Mesenchymal stem cell (in vitro differentiated cells and primary cell): Measurements from ENCODE around the gene HOXB6.

Experiments
- DNase-seq: peaks from one replicate; pipeline ENCODE4 v3.0.0-alpha.2; 2013
- H2AFZ ChIP-seq: one replicate; pipeline ENCODE4 v1.6.1; 2013; ENCODE audit warnings: low read depth, mild to moderate bottlenecking, control low read depth, inconsistent platforms, low read length, moderate library complexity
- H2AK5ac ChIP-seq: 2 replicates; pipeline ENCODE4 v1.6.1; 2013; ENCODE audit warnings: low read length, moderate library complexity, mild to moderate bottlenecking, inconsistent platforms; ENCODE audit not compliant: severe bottlenecking
- H2BK120ac ChIP-seq: one replicate; pipeline ENCODE4 v1.6.1; 2013; ENCODE audit warnings: low read depth, mild to moderate bottlenecking, inconsistent platforms, low read length, moderate library complexity
- H2BK12ac ChIP-seq, 2 experiments: one replicate each; pipeline ENCODE4 v1.6.1; 2013; ENCODE audit warnings: inconsistent platforms in 2 of 2, low read length in 2 of 2, mild to moderate bottlenecking in 2 of 2, moderate library complexity in 2 of 2, control low read depth in 1 of 2
- H2BK15ac ChIP-seq: one replicate; pipeline ENCODE4 v1.6.1; 2013; ENCODE audit warnings: mild to moderate bottlenecking, low read depth, inconsistent platforms; ENCODE audit not compliant: poor library complexity, severe bottlenecking
- H2BK5ac ChIP-seq: 2 replicates; pipeline ENCODE4 v1.6.1; 2013; ENCODE audit warnings: low read depth, mild to moderate bottlenecking, low read length, control low read depth, inconsistent platforms; ENCODE audit not compliant: poor library complexity, severe bottlenecking
- H3K14ac ChIP-seq, 2 experiments: one replicate each; pipeline ENCODE4 v1.6.1; 2013; ENCODE audit warnings: inconsistent platforms in 2 of 2, low read length in 2 of 2, control low read depth in 1 of 2, mild to moderate bottlenecking in 1 of 2, moderate library complexity in 1 of 2
- H3K18ac ChIP-seq, 2 experiments: one replicate each; pipeline ENCODE4 v1.6.1; 2013; ENCODE audit warnings: inconsistent platforms in 2 of 2, low read length in 2 of 2, control low read depth in 1 of 2, low read depth in 1 of 2, mild to moderate bottlenecking in 1 of 2
- H3K23ac ChIP-seq, 2 experiments: one replicate each; pipeline ENCODE4 v1.6.1; 2013; ENCODE audit warnings: inconsistent platforms in 2 of 2, low read length in 2 of 2, mild to moderate bottlenecking in 2 of 2, moderate library complexity in 2 of 2, control low read depth in 1 of 2
- H3K27ac ChIP-seq: 2 replicates; pipeline ENCODE4 v1.5.1; 2013; ENCODE audit warnings: mild to moderate bottlenecking, moderate library complexity, low read length, control low read depth, inconsistent platforms; ENCODE audit not compliant: poor library complexity, severe bottlenecking
- H3K27me3 ChIP-seq, 2 experiments: 2 replicates each; pipeline versions ENCODE4 v1.6.1 to v1.7.0; 2013; ENCODE audit warnings: low read length in 2 of 2, mild to moderate bottlenecking in 2 of 2, moderate library complexity in 2 of 2, control low read depth in 1 of 2, inconsistent platforms in 1 of 2; ENCODE audit not compliant: control insufficient read depth in 1 of 2, insufficient read depth in 1 of 2
- H3K36me3 ChIP-seq, 2 experiments: 2 replicates each; pipeline versions ENCODE4 v1.6.1 to v1.7.0; 2013; ENCODE audit warnings: low read length in 2 of 2, control low read depth in 1 of 2, inconsistent platforms in 1 of 2, low read depth in 1 of 2, mild to moderate bottlenecking in 1 of 2; ENCODE audit not compliant: insufficient read depth in 2 of 2, control insufficient read depth in 1 of 2
- H3K4ac ChIP-seq, 2 experiments: one replicate each; pipeline ENCODE4 v1.6.1; 2013; ENCODE audit warnings: inconsistent platforms in 2 of 2, low read length in 2 of 2, mild to moderate bottlenecking in 2 of 2, moderate library complexity in 2 of 2, control low read depth in 1 of 2, low read depth in 1 of 2
- H3K4me1 ChIP-seq: 2 replicates; pipeline ENCODE4 v1.6.1; 2013; ENCODE audit warnings: low read depth, low read length, control low read depth; ENCODE audit not compliant: control insufficient read depth, insufficient read depth
- H3K4me2 ChIP-seq: 2 replicates; pipeline ENCODE4 v1.6.1; 2013; ENCODE audit warnings: low read length, mild to moderate bottlenecking, inconsistent platforms; ENCODE audit not compliant: poor library complexity, severe bottlenecking
- H3K4me3 ChIP-seq, 2 experiments: 2 replicates each; pipeline versions ENCODE4 v1.5.1 to v1.7.0; 2013; ENCODE audit warnings: low read length in 2 of 2, mild to moderate bottlenecking in 2 of 2, control low read depth in 1 of 2, low read depth in 1 of 2; ENCODE audit not compliant: insufficient read depth in 1 of 2
- H3K79me1 ChIP-seq: replicated peaks from 2 replicates; pipeline ENCODE4 v1.6.1; 2013; ENCODE audit warnings: mild to moderate bottlenecking, control low read depth, low read length, inconsistent platforms; ENCODE audit not compliant: poor library complexity, severe bottlenecking
- H3K9ac ChIP-seq: 2 replicates; pipeline ENCODE4 v1.7.0; 2013; ENCODE audit warnings: mild to moderate bottlenecking, low read length, moderate library complexity
- H3K9me3 ChIP-seq: 2 replicates; pipeline ENCODE4 v1.7.0; 2013; ENCODE audit warnings: mild to moderate bottlenecking, low read length; ENCODE audit not compliant: control insufficient read depth
- H4K8ac ChIP-seq: one replicate; pipeline ENCODE4 v1.6.1; 2013; ENCODE audit warnings: inconsistent platforms, mild to moderate bottlenecking, low read length, moderate library complexity
- H4K91ac ChIP-seq: one replicate; pipeline ENCODE4 v1.6.1; 2013; ENCODE audit warnings: mild to moderate bottlenecking, low read length, inconsistent platforms
- WGBS: methylation state at CpG from one replicate; pipeline ENCODE4 v1.1.7; 2013; ENCODE audit warnings: mixed read lengths; 5-methylcytosine and 5-hydroxymethylcytosine counted together

Gene HOXB6

GRCh38 chr17:48636177-48637018, 31.6 kb upstream of the HOXB6 start:
- H3K18ac ChIP-seq = peak overlapping the region; percentile 29 to 50
- 3% methylated on average over 34 of the region's 39 CpGs for WGBS
- H3K79me1 ChIP-seq = no peaks in the 10 kb centered on the region
- peak overlapping the region in 1 of 2 experiments; percentile 11 for H3K14ac ChIP-seq
- H3K9ac ChIP-seq = peak overlapping the region; percentile 15
- H3K4me2 ChIP-seq = peak overlapping the region; percentile 32
- H2BK15ac ChIP-seq = peak overlapping the region; percentile 31
- peaks cover 99 to 100% of the 10 kb centered on the region in 2 experiments for H3K27me3 ChIP-seq
- no peak overlapping the region for H3K4ac ChIP-seq
- no peak overlapping the region for H2BK5ac ChIP-seq
- no peak overlapping the region for H2BK120ac ChIP-seq
- H3K4me3 ChIP-seq = no peak overlapping the region
- no peak overlapping the region for H2BK12ac ChIP-seq
- no peak overlapping the region for H2AFZ ChIP-seq
- H3K36me3 ChIP-seq = no peaks in the 10 kb centered on the region
- H2AK5ac ChIP-seq = no peak overlapping the region
- H3K9me3 ChIP-seq = no peaks in the 10 kb centered on the region
- H4K8ac ChIP-seq = no peak overlapping the region
- H4K91ac ChIP-seq = no peak overlapping the region
- H3K4me1 ChIP-seq = peaks cover 6% of the 10 kb centered on the region
- peak; percentile 94 for DNase-seq
- no peak overlapping the region for H3K23ac ChIP-seq
- H3K27ac ChIP-seq = no peak overlapping the region

DNA sequence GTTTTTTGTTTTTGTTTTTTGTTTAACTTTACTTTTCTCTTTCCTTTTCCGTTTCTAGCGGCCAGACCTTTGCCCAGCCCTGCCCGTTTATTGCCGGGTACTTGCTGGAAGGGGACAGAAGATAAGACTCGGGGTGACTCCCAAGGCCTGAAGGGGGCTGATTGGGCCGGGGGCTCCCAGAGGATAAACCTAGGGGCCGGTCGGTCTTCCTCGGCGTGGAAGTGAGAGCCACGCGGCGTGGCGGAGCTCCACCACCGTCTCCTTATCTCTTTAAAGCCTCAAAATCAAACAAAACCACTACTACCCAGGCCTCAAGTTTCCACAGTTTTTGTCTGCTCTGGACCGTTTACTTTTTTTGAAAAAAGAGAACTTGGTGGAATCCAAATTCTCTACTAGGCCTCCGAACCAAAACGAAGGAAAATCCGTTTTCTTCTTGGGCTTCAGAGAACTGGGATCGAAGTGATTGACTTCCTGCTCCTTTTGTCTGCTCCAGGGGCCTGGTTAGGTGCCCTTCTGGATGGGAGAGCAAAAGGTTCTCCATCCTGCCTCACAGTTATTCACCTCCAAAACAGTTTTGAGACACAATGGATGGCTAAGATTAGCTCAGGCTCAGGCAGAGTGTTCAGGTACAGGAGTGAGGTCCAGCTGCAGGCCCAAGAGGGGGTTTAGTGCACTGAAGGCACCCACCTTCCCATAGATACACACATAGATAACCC, 29.9 kb upstream of the HOXB6 start:
- Histone ChIP-seq H3K18ac (peak overlapping the region; percentile 13 to 48), H2BK12ac (no peak overlapping the region), H3K9me3 (peaks cover 3% of the 10 kb centered on the region), H3K4me2 (no peak overlapping the region), H2BK5ac (no peak overlapping the region), H2BK15ac (no peak overlapping the region), H2BK120ac (no peak overlapping the region), H2AFZ (no peak overlapping the region), H3K23ac (peak overlapping the region in 1 of 2 experiments; percentile 75), H3K4me1 (peaks cover 6% of the 10 kb centered on the region), H3K14ac (no peak overlapping the region), H3K36me3 (no peaks in the 10 kb centered on the region), H3K4me3 (no peak overlapping the region), H3K27ac (no peak overlapping the region), H3K9ac (no peak overlapping the region), H3K27me3 (peaks cover 99 to 100% of the 10 kb centered on the region in 2 experiments), H2AK5ac (no peak overlapping the region), H3K79me1 (no peaks in the 10 kb centered on the region), H3K4ac (no peak overlapping the region), H4K91ac (no peak overlapping the region), H4K8ac (no peak overlapping the region)
- DNase-seq = no peak
- WGBS = 69% methylated on average over 20 of the region's 20 CpGs

GRCh38 chr17:48633266-48633677, 28.5 kb upstream of the HOXB6 start:
- no peaks in the 10 kb centered on the region for H3K79me1 ChIP-seq
- no peak overlapping the region for H4K91ac ChIP-seq
- DNase-seq = no peak
- H3K4me1 ChIP-seq = peaks cover 6% of the 10 kb centered on the region
- peak overlapping the region in 1 of 2 experiments; percentile 88 for H3K18ac ChIP-seq
- WGBS = 29% methylated on average over 35 of the region's 35 CpGs
- H2BK15ac ChIP-seq = no peak overlapping the region
- H3K9me3 ChIP-seq = peaks cover 3% of the 10 kb centered on the region
- H3K36me3 ChIP-seq = no peaks in the 10 kb centered on the region
- no peak overlapping the region for H2BK5ac ChIP-seq
- H2BK12ac ChIP-seq = peak overlapping the region in 1 of 2 experiments; percentile 65
- no peak overlapping the region for H3K23ac ChIP-seq
- H3K4me3 ChIP-seq = no peak overlapping the region
- H3K4me2 ChIP-seq = no peak overlapping the region
- H4K8ac ChIP-seq = peak overlapping the region; percentile 3
- H2AK5ac ChIP-seq = no peak overlapping the region
- H3K9ac ChIP-seq = no peak overlapping the region
- H2AFZ ChIP-seq = no peak overlapping the region
- peak overlapping the region in 1 of 2 experiments; percentile 9 for H3K4ac ChIP-seq
- peak overlapping the region in 1 of 2 experiments; percentile 78 for H3K14ac ChIP-seq
- no peak overlapping the region for H3K27ac ChIP-seq
- H3K27me3 ChIP-seq = peaks cover 99 to 100% of the 10 kb centered on the region in 2 experiments
- no peak overlapping the region for H2BK120ac ChIP-seq
